Activated T-helper 1 cell treated with anti-CD3 and anti-CD28 coated beads, Interleukin-12 subunit alpha, Interleukin-12 subunit beta, Interleukin-2, Interleukin-4 antibody, amounts not matched to agents 30 ng/mL and 10 ng/mL and 1 ng/mL, durations not matched to agents 14 hours and 24 hours and 36 hours (primary cell): ENCODE measurements around the gene LTBP1. TPM values are rescaled to one million over a fixed set of nuclear protein-coding genes. Genes with fewer than 3 reads are reported as not detected.
"Not testable (repeated sequence)": the region's sequence is repeated elsewhere in the genome, so short reads cannot be mapped to it uniquely, and the experiment has no call there.

Experiments
- DNase-seq: peaks from one replicate; pipeline ENCODE4 v3.0.0; 2021; ENCODE audit warnings: low spot score
- H3K27ac Mint-ChIP-seq: one replicate; pipeline ENCODE4 v1.8.0; 2021; ENCODE audit warnings: mild to moderate bottlenecking, mixed read lengths
- H3K27me3 Mint-ChIP-seq: one replicate; pipeline ENCODE4 v1.8.0; 2022; ENCODE audit warnings: mild to moderate bottlenecking, moderate library complexity, mixed read lengths; ENCODE audit not compliant: insufficient read depth
- H3K36me3 Mint-ChIP-seq: one replicate; pipeline ENCODE4 v1.8.0; 2021; ENCODE audit warnings: low read depth, mixed read lengths
- H3K4me1 Mint-ChIP-seq: one replicate; pipeline ENCODE4 v1.8.0; 2021; ENCODE audit warnings: low read depth, mixed read lengths
- H3K4me3 Mint-ChIP-seq: one replicate; pipeline ENCODE4 v1.8.0; 2021; ENCODE audit warnings: mild to moderate bottlenecking, moderate library complexity, mixed read lengths
- H3K9me3 Mint-ChIP-seq: one replicate; pipeline ENCODE4 v1.8.0; 2021; ENCODE audit warnings: mixed read lengths
- intact Hi-C: fragments of 100-400 bp; cut with micrococcal nuclease; formaldehyde crosslinking; loops from one replicate; pipeline ENCODE4 v1.15.1; 2024
- total RNA-seq: library from RNA; stranded (reverse); gene quantifications from 2 replicates; pipeline ENCODE4 v1.2.3, GENCODE V29; 2022

LTBP1 gene
- total RNA-seq, 1 donor from 2014 or later = 0.26 TPM

DNA sequence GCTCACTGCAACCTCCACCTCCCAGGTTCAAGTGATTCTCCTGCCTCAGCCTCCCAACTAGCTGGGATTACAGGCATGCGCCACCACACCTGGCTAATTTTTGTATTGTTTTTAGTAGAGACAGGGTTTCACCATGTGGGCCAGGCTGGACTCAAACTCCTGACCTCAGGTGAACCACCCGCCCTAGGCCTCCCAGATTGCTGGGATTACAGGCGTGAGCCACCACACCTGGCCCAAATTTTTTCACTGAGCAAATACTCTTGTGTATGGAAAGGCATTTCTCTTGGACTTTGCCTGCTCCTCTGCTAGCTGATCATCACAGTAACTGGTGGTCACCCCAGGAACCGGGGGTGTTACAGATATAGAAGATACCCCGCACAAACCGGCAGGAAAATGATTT is 26.9 kb upstream of the LTBP1 start:
- intact Hi-C loops, H3K36me3 Mint-ChIP-seq, H3K4me1 Mint-ChIP-seq: not testable (repeated sequence)

DNA sequence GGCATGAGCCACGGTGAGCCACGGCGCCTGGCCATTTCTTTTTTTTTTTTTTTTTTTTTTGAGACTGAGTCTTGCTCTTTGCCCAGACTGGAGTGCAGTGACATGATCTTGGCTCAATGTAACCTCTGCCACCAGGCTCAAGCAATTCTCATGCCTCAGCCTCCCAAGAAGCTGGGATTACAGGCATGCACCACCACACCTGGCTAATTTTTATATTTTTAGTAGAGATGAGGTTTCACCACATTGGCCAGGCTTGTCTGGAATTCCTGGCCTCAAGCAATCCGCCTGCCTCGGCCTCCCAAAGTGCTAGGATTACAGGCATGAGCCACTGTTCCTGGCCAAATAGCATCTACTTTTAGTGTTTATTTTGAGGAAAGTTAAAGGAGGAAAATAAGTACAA is 25.3 kb upstream of the LTBP1 start:
- H3K4me3 Mint-ChIP-seq, H3K9me3 Mint-ChIP-seq, H3K36me3 Mint-ChIP-seq, H3K27ac Mint-ChIP-seq, H3K4me1 Mint-ChIP-seq, intact Hi-C loops, H3K27me3 Mint-ChIP-seq, DNase-seq: not testable (repeated sequence)

More for the DNA sequence above, 26.9 kb upstream of the LTBP1 start:
- DNase-seq, H3K27ac Mint-ChIP-seq, H3K27me3 Mint-ChIP-seq, H3K4me3 Mint-ChIP-seq, H3K9me3 Mint-ChIP-seq: not testable (repeated sequence)

DNA sequence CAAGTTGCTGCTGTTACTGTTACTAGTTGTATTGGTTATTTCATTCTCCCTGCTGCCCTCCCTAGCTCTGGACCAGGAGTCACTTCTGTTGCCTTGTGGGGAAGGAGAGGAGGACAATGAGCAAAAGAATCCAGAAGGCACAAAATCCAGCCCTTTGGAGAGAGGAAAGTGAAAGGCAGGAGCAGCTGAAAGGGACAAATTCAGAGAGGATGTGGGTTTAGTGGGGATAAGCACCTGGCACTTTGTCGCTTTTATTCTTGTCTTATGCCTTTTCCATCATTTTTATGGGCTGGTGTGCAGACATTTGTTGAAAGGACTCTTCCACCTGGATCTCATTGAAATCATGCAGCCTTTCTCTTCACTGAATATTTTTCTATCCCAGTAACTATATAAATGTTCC is 24.3 kb upstream of the LTBP1 start:
- Mint-ChIP-seq H3K4me3 (no peak overlapping the region), H3K9me3 (no peaks in the 10 kb centered on the region), H3K36me3 (no peaks in the 10 kb centered on the region), H3K27ac (no peak overlapping the region), H3K27me3 (peaks cover 12% of the 10 kb centered on the region), H3K4me1 (no peaks in the 10 kb centered on the region)
- DNase-seq = no peak
- intact Hi-C loops = no loop called here

DNA sequence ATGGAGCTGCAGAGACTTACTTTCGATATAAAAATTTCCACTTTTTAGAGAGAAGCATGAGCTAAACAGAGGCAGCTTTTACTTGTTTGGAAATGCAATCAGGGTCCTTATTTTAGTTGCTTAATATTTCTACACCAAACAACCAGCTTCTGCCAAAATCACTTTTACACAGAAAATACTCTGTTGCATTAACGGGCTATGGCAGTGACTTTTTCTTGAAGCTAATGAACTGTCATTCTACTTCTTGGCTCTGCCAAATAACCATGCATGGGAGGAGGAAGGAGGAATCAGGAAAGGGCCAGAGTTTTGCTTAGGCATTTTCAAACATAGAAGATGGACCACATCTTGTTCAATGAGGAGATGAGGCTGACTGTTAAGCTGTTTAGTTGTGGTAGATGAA is 23.6 kb upstream of the LTBP1 start:
- Mint-ChIP-seq H3K4me1 (no peaks in the 10 kb centered on the region), H3K4me3 (no peak overlapping the region), H3K27ac (no peak overlapping the region), H3K9me3 (no peaks in the 10 kb centered on the region), H3K36me3 (no peaks in the 10 kb centered on the region), H3K27me3 (peaks cover 14% of the 10 kb centered on the region)
- intact Hi-C loops = no loop called here
- DNase-seq = no peak

DNA sequence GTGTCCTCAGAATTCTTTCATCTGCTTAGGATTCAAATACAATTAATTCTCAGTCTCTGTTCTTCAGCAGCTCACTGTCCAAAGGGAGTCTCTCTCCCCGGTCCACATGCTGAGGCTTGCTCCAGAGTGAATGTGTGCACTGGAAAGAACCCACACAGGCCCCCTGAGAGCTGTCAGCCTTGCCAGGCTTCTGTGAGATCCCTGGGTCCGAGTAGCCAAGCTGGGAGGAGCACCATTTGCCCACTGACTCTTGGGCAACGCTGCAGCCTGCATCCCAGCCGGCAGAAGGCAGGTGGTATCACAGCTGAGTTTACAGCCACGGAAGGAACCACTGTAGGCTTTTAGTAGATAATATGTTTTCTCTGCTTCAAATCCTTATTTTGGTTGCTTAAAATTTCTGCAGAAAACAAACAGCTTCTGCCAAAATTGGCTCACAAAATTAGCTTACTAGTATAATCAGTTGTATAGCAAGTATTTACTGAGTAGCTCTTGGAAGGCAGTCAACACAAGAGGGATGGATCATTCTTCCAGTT is 21.4 kb upstream of the LTBP1 start:
- Mint-ChIP-seq H3K4me3 (no peak overlapping the region), H3K27me3 (peaks cover 21% of the 10 kb centered on the region), H3K9me3 (no peaks in the 10 kb centered on the region), H3K36me3 (no peaks in the 10 kb centered on the region), H3K4me1 (no peaks in the 10 kb centered on the region), H3K27ac (no peak overlapping the region)
- DNase-seq = no peak
- intact Hi-C loops = no loop called here

DNA sequence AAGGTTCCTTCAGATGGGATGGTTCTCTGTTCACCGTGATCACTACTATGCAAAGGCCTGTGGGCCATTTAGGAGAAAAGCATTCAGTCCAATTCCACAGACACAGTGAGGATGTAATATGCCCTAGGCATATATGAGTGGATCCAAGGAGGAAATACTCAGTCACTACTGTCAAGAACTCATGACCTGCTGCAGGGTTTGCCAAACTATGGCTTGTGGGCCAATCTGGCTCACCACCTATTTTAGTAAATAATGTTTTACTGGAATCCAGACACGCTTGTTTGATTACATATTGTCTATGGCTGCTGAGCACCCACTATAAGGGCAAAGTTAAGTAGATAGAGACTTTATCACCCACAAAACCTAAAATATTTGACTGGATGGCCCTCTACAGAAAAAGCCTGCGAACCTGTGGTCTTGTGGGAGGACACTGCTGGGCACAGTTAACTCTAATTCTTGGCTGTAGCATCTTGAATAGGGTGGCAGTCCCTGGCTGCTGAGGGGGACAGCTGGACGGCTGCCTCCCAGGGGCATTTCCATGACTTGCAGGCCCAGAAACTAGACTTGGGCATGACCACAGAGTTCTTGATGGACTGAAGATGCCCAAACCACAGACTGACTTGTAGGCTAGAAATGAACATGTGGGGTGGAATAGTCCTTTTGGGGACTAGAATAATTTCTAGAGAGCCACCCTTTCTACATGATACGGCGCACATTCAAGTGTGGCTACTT is 20.6 kb upstream of the LTBP1 start:
- Mint-ChIP-seq H3K4me3 (no peak overlapping the region), H3K9me3 (no peaks in the 10 kb centered on the region), H3K4me1 (no peaks in the 10 kb centered on the region), H3K36me3 (no peaks in the 10 kb centered on the region), H3K27ac (no peak overlapping the region), H3K27me3 (peaks cover 24% of the 10 kb centered on the region)
- DNase-seq = no peak
- intact Hi-C loops = no loop called here

DNA sequence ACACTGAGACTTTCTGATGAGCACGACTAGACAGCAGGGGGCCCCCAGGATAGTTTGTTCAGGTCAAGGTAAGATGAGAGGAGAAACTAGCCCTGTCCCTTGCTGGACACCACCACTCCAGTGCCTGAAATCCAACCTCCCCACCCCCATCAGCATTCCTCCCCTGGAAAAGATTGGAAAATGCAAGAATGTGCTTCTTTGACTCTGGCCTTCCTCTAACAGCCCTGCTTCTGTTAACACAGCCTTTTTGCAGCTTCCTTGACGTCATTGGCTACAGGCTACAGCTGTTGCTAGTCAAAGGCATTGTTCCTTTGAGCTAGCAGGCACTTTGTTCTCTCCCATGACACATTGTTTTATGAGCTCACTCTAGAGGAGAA is 20.1 kb upstream of the LTBP1 start:
- DNase-seq = no peak

DNA sequence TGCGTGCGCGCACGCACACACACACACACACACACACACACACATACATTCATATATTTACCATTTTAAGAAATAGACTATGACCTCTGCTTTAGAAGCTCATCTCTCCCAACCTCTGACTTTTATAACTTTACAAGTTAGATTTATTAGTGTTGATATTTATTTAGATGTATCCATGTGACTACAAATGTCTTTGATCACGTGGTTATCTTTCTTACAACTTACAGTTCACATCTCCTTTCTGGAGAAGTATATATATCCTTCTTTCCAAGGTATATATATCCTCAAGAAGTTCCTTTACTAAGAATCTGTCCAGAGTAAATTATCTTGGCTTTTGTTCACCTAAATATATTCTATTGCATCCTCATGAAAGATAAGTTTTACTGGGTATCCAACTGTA is 16.3 kb upstream of the LTBP1 start:
- intact Hi-C loops = no loop called here

More for the DNA sequence above, 20.1 kb upstream of the LTBP1 start:
- peaks cover 24% of the 10 kb centered on the region for H3K27me3 Mint-ChIP-seq
- no peak overlapping the region for H3K27ac Mint-ChIP-seq
- H3K9me3 Mint-ChIP-seq = no peaks in the 10 kb centered on the region
- no peaks in the 10 kb centered on the region for H3K4me1 Mint-ChIP-seq
- intact Hi-C loops = no loop called here
- H3K36me3 Mint-ChIP-seq = no peaks in the 10 kb centered on the region
- no peak overlapping the region for H3K4me3 Mint-ChIP-seq

DNA sequence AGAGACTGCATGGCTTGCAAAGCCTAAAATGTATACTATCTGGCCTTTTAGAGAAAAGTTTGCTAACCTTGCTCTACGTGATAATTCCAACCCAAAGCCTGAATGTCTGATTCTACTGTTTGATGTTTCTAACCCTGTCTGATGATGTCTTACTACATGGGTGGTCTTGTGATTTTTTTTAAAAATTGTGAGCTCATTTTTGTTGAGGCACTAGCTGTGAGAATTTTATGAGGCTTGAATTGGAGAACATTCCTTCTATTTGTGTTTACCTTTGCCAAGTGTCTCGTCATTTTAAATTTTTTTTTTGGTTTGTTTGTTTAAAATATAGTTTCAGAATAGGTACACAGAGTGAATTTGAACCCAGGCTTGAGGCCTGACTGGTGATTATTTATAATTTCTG is 15.2 kb upstream of the LTBP1 start:
- DNase-seq = no peak
- no peaks in the 10 kb centered on the region for H3K36me3 Mint-ChIP-seq
- intact Hi-C loops = no loop called here
- peaks cover 28% of the 10 kb centered on the region for H3K27me3 Mint-ChIP-seq
- H3K4me3 Mint-ChIP-seq = no peak overlapping the region
- no peak overlapping the region for H3K27ac Mint-ChIP-seq
- H3K4me1 Mint-ChIP-seq = no peaks in the 10 kb centered on the region
- H3K9me3 Mint-ChIP-seq = no peaks in the 10 kb centered on the region

More for the DNA sequence above, 16.3 kb upstream of the LTBP1 start:
- H3K4me1 Mint-ChIP-seq = no peaks in the 10 kb centered on the region
- no peak overlapping the region for H3K4me3 Mint-ChIP-seq
- no peak overlapping the region for H3K27ac Mint-ChIP-seq
- H3K9me3 Mint-ChIP-seq = no peaks in the 10 kb centered on the region
- DNase-seq = no peak
- H3K27me3 Mint-ChIP-seq = peaks cover 24% of the 10 kb centered on the region
- no peaks in the 10 kb centered on the region for H3K36me3 Mint-ChIP-seq

DNA sequence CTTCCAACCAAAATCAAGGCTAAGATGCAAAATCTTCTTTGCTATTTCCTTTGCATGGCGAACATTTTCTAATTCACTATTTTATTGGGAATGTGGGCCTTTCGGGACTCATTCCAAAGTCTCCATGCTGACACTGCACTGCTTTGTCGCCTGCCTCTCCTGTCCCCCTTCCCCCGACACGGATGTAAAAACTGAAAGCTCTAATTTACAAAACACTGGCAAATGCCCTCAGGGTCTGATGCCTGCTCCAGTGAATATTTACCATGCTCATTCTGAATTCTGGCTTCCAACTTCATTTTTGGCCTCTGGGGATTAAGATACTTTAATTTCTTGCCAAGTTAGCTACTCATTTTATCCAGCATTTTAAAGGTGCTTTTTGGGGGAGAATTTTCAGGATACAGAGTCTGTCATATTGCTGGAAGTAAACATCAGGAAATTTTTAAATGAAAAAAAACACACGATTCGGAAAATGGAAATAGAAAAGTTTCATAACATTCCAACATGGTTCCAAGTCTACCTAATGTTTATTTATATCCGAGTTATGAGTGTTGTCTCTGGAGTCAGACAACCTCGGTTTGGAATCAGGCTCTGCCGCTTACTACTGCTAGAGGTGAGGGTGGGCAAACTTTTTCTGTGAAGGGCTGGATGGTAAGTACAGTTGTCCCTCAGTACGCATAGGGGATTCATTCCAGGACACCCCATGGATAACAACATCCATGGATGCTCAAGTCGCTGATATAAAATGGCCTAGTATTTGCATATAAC is 14.6 kb upstream of the LTBP1 start:
- DNase-seq = no peak
- Mint-ChIP-seq H3K4me1 (no peaks in the 10 kb centered on the region), H3K4me3 (no peak overlapping the region), H3K27me3 (peaks cover 25% of the 10 kb centered on the region), H3K9me3 (no peaks in the 10 kb centered on the region), H3K27ac (no peak overlapping the region), H3K36me3 (no peaks in the 10 kb centered on the region)
- intact Hi-C loops = no loop called here

DNA sequence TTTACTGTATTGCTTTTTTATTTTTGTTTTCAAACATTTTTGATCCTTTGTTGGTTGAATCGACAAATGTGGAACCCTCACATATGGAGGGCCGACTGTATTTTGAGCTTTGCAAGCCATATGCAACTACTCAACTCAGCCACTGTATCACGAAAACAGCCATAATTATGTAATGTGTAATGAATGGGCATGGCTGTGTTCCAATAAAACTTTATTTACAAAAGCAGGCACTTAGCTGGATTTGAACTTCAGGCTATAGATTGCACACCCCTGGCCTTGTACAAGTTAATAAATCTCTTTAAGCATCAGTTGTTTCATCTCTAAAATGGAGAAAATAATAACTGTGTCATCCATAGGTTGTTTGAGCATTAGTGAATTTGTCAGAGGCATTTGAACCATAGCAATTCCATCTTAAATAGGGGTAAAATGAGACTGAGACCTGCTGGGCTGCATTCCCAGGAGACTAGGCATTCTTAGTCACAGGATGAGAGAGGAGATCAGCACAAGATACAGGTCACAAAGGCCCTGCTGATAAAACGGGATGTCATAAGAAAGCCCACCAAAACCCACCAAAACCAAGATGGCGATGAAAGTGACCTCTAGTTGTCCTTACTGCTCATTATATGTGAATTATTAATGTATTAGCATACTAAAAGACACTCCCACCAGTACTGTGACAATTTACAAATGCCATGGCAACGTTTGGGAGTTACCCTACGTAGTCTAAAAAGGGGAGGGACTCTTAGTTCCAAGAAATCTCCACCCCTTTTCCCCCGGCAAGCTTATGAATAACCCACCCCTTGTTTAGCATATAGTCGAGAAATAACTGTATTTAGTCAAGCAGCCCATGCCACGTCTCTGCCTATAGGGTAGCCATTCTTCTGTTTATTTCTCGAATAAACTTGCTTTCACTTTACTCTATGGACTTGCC is 13.7 kb upstream of the LTBP1 start:
- H3K27ac Mint-ChIP-seq = no peak overlapping the region
- H3K36me3 Mint-ChIP-seq = no peaks in the 10 kb centered on the region
- no peaks in the 10 kb centered on the region for H3K9me3 Mint-ChIP-seq
- no peak for DNase-seq
- intact Hi-C loops = no loop called here
- H3K4me1 Mint-ChIP-seq = no peaks in the 10 kb centered on the region
- peaks cover 27% of the 10 kb centered on the region for H3K27me3 Mint-ChIP-seq
- H3K4me3 Mint-ChIP-seq = no peak overlapping the region

DNA sequence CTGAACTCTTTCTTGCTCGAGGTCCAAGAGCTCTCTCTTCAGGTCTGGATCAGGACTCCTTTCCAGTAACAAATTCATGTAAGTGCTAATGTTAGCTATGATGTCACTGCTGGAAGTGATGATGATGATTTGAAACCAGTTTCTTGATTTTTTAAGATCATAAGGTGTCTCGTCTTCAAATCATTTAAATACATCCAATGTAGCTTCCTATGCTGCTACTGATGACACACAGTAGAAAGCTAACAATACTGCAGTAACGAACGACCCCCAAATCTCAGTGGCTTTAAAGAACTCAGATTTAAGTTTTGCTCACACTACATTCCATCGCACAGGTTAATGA is 13.0 kb upstream of the LTBP1 start:
- no peak overlapping the region for H3K27ac Mint-ChIP-seq
- H3K27me3 Mint-ChIP-seq = peaks cover 31% of the 10 kb centered on the region
- intact Hi-C loops = no loop called here
- no peak for DNase-seq
- H3K36me3 Mint-ChIP-seq = no peaks in the 10 kb centered on the region
- no peaks in the 10 kb centered on the region for H3K4me1 Mint-ChIP-seq
- H3K9me3 Mint-ChIP-seq = no peaks in the 10 kb centered on the region
- no peak overlapping the region for H3K4me3 Mint-ChIP-seq
